Neural cell (in vitro differentiated cells): ENCODE measurements around the gene C1S. TPM values are rescaled to one million over a fixed set of nuclear protein-coding genes. Genes with fewer than 3 reads are reported as not detected.

Experiments used
- H2AFZ ChIP-seq: fragments of 200-600, 300-800 bp; sonication (generic), shearing (Covaris generic); 2 replicates; pipeline ENCODE4 v1.6.0; 2014; ENCODE audit warnings: low read depth, mild to moderate bottlenecking, antibody characterized with exemption, low read length, moderate library complexity
- H3F3A ChIP-seq: fragments of 200-600 bp; shearing (Covaris generic); 2 replicates; pipeline ENCODE4 v1.6.1; 2016; ENCODE audit warnings: mild to moderate bottlenecking, moderate library complexity, mixed read lengths, antibody characterized with exemption, low read length; ENCODE audit not compliant: insufficient read depth, poor library complexity, severe bottlenecking
- H3K27ac ChIP-seq: fragments of 200-600, 300-800 bp; sonication (generic), shearing (Covaris generic); 2 replicates; pipeline ENCODE4 v1.5.1; 2014; ENCODE audit warnings: mild to moderate bottlenecking, low read length, moderate library complexity
- H3K27me3 ChIP-seq: fragments of 300-800, 200-600 bp; sonication (generic), shearing (Covaris generic); 2 replicates; pipeline ENCODE4 v1.6.0; 2014; ENCODE audit warnings: mild to moderate bottlenecking, low read depth, low read length, moderate library complexity; ENCODE audit not compliant: insufficient read depth
- H3K36me3 ChIP-seq: fragments of 300-800, 200-600 bp; sonication (generic), shearing (Covaris generic); 2 replicates; pipeline ENCODE4 v1.5.1; 2014; ENCODE audit warnings: mild to moderate bottlenecking, antibody characterized with exemption, low read length, moderate library complexity; ENCODE audit not compliant: insufficient read depth
- H3K4me2 ChIP-seq: fragments of 300-800, 200-600 bp; sonication (generic), shearing (Covaris generic); 2 replicates; pipeline ENCODE4 v1.6.0; 2014; ENCODE audit warnings: mild to moderate bottlenecking, low read length
- H3K4me3 ChIP-seq: fragments of 300-800, 200-600 bp; sonication (generic), shearing (Covaris generic); 2 replicates; pipeline ENCODE4 v1.5.1; 2014; ENCODE audit warnings: mild to moderate bottlenecking, low read length, moderate library complexity
- H3K79me2 ChIP-seq: fragments of 200-600 bp; shearing (Covaris generic); replicated peaks from 2 replicates; pipeline ENCODE4 v1.6.0; 2014; ENCODE audit warnings: mild to moderate bottlenecking, low read length, moderate library complexity; ENCODE audit not compliant: insufficient read depth
- H3K9ac ChIP-seq: fragments of 300-800, 200-600 bp; sonication (generic), shearing (Covaris generic); 2 replicates; pipeline ENCODE4 v1.6.1; 2016; ENCODE audit warnings: mild to moderate bottlenecking, low read length, mixed read lengths
- H3K9me2 ChIP-seq: fragments of 200-600 bp; shearing (Covaris generic); 2 replicates; pipeline ENCODE4 v1.6.1; 2016; ENCODE audit warnings: mild to moderate bottlenecking, low read length, mixed read lengths; ENCODE audit not compliant: insufficient read depth
- H3K9me3 ChIP-seq: fragments of 200-600, 300-800 bp; sonication (generic), shearing (Covaris generic); 2 replicates; pipeline ENCODE4 v1.6.1; 2016; ENCODE audit warnings: mild to moderate bottlenecking, mixed run types, low read length, moderate library complexity, mixed read lengths
- H4K20me1 ChIP-seq: fragments of 200-600 bp; shearing (Covaris generic); 2 replicates; pipeline ENCODE4 v1.6.1; 2016; ENCODE audit warnings: mild to moderate bottlenecking, mixed run types; ENCODE audit not compliant: insufficient read depth
- EP300 ChIP-seq: fragments of 450-650 bp; conservative IDR thresholded peaks from 2 replicates; pipeline ENCODE4 v1.6.1; 2014; ENCODE audit warnings: antibody characterized with exemption, mild to moderate bottlenecking, moderate library complexity; ENCODE audit not compliant: poor library complexity, severe bottlenecking
- EZH2 ChIP-seq: fragments of 200-600, 300-800 bp; shearing (Covaris generic), sonication (generic); IDR thresholded peaks from 2 replicates; pipeline ENCODE4 v1.6.1; 2014; ENCODE audit warnings: antibody characterized with exemption, low read length, borderline replicate concordance, mild to moderate bottlenecking; ENCODE audit not compliant: insufficient read depth, poor library complexity, severe bottlenecking
- MXI1 ChIP-seq: fragments of 450-650 bp; conservative IDR thresholded peaks from 2 replicates; pipeline ENCODE4 v1.6.1; 2014; ENCODE audit warnings: antibody characterized with exemption, mild to moderate bottlenecking; ENCODE audit not compliant: poor library complexity, severe bottlenecking
- POLR2AphosphoS5 ChIP-seq: IDR thresholded peaks from 2 replicates; pipeline ENCODE4 v1.6.1; 2012
- RAD21 ChIP-seq: fragments of 450-650 bp; conservative IDR thresholded peaks from 2 replicates; pipeline ENCODE4 v1.6.1; 2014; ENCODE audit warnings: antibody characterized with exemption, mild to moderate bottlenecking, moderate library complexity
- SMC3 ChIP-seq: fragments of 450-650 bp; conservative IDR thresholded peaks from 2 replicates; pipeline ENCODE4 v1.6.1; 2014; ENCODE audit warnings: antibody characterized with exemption, mild to moderate bottlenecking, moderate library complexity; ENCODE audit not compliant: poor library complexity
- TAF1 ChIP-seq: IDR thresholded peaks from 2 replicates; pipeline ENCODE4 v1.6.1; 2012; ENCODE audit warnings: low read depth
- polyA plus RNA-seq: library from polyadenylated mRNA; depleted of rRNA; stranded (reverse); fragments of >200 nt; gene quantifications from 2 replicates; pipeline ENCODE4 v1.2.3, GENCODE V29; 2014
- TF ChIP-seq, protein P1 (sequence below): fragments of 450-650 bp; IDR thresholded peaks from 2 replicates; pipeline ENCODE4 v1.5.1; 2014; ENCODE audit warnings: antibody characterized with exemption, mild to moderate bottlenecking, moderate library complexity; ENCODE audit not compliant: poor library complexity, severe bottlenecking
- TF ChIP-seq, protein P2 (sequence below): IDR thresholded peaks from 2 replicates; pipeline ENCODE4 v1.6.1; 2012; ENCODE audit warnings: borderline replicate concordance

C1S gene
- polyA plus RNA-seq, 1 donor from 2014 or later: 4.9 TPM

GRCh38 chr12:7066596-7066995 lies 6.1 kb downstream of the C1S start:
- no peak overlapping the region for H3K9ac ChIP-seq
- no peak overlapping the region for H3K4me2 ChIP-seq
- H3K79me2 ChIP-seq: no peaks in the 10 kb centered on the region
- H2AFZ ChIP-seq: no peak overlapping the region
- no peaks in the 10 kb centered on the region for H3K27me3 ChIP-seq
- no peaks in the 10 kb centered on the region for H3K36me3 ChIP-seq
- no peaks in the 10 kb centered on the region for H4K20me1 ChIP-seq
- no peaks in the 10 kb centered on the region for H3K9me3 ChIP-seq
- H3F3A ChIP-seq: no peaks in the 10 kb centered on the region
- no peak overlapping the region for H3K4me3 ChIP-seq
- H3K27ac ChIP-seq: no peak overlapping the region
- TF ChIP-seq EP300 (no peak), POLR2AphosphoS5 (no peak), SMC3 (no peak), EZH2 (no peak), TAF1 (no peak), RAD21 (no peak)
- TF ChIP-seq, protein P1, sequence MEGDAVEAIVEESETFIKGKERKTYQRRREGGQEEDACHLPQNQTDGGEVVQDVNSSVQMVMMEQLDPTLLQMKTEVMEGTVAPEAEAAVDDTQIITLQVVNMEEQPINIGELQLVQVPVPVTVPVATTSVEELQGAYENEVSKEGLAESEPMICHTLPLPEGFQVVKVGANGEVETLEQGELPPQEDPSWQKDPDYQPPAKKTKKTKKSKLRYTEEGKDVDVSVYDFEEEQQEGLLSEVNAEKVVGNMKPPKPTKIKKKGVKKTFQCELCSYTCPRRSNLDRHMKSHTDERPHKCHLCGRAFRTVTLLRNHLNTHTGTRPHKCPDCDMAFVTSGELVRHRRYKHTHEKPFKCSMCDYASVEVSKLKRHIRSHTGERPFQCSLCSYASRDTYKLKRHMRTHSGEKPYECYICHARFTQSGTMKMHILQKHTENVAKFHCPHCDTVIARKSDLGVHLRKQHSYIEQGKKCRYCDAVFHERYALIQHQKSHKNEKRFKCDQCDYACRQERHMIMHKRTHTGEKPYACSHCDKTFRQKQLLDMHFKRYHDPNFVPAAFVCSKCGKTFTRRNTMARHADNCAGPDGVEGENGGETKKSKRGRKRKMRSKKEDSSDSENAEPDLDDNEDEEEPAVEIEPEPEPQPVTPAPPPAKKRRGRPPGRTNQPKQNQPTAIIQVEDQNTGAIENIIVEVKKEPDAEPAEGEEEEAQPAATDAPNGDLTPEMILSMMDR: no peak
- H3K9me2 ChIP-seq: no peaks in the 10 kb centered on the region

GRCh38 chr12:7067096-7067495 lies 6.6 kb downstream of the C1S start:
- Histone ChIP-seq H3K27me3 (no peaks in the 10 kb centered on the region), H2AFZ (no peak overlapping the region), H4K20me1 (no peaks in the 10 kb centered on the region), H3K9me3 (no peaks in the 10 kb centered on the region), H3K36me3 (no peaks in the 10 kb centered on the region), H3K9ac (no peak overlapping the region), H3K9me2 (no peaks in the 10 kb centered on the region), H3K27ac (no peak overlapping the region), H3F3A (no peaks in the 10 kb centered on the region), H3K79me2 (no peaks in the 10 kb centered on the region), H3K4me2 (no peak overlapping the region), H3K4me3 (no peak overlapping the region)
- TF ChIP-seq MXI1 (no peak), EZH2 (no peak), EP300 (no peak), SMC3 (no peak), RAD21 (no peak), POLR2AphosphoS5 (no peak), TAF1 (no peak)
- TF ChIP-seq, protein P1: no peak
- TF ChIP-seq, protein P2, sequence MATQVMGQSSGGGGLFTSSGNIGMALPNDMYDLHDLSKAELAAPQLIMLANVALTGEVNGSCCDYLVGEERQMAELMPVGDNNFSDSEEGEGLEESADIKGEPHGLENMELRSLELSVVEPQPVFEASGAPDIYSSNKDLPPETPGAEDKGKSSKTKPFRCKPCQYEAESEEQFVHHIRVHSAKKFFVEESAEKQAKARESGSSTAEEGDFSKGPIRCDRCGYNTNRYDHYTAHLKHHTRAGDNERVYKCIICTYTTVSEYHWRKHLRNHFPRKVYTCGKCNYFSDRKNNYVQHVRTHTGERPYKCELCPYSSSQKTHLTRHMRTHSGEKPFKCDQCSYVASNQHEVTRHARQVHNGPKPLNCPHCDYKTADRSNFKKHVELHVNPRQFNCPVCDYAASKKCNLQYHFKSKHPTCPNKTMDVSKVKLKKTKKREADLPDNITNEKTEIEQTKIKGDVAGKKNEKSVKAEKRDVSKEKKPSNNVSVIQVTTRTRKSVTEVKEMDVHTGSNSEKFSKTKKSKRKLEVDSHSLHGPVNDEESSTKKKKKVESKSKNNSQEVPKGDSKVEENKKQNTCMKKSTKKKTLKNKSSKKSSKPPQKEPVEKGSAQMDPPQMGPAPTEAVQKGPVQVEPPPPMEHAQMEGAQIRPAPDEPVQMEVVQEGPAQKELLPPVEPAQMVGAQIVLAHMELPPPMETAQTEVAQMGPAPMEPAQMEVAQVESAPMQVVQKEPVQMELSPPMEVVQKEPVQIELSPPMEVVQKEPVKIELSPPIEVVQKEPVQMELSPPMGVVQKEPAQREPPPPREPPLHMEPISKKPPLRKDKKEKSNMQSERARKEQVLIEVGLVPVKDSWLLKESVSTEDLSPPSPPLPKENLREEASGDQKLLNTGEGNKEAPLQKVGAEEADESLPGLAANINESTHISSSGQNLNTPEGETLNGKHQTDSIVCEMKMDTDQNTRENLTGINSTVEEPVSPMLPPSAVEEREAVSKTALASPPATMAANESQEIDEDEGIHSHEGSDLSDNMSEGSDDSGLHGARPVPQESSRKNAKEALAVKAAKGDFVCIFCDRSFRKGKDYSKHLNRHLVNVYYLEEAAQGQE: no peak
